ENCODE measurements around the gene CHCHD4. TPM values are rescaled to one million over a fixed set of nuclear protein-coding genes. Genes with fewer than 3 reads are reported as not detected.

The CHCHD4 gene
- polyA plus RNA-seq (2011; rRNA removed) (6.7 and 10.3 TPM in 2 replicates), polyA minus RNA-seq (2011; rRNA and poly(A)+ RNA removed) (2.3 and 2.6 TPM in 2 replicates)

GRCh38 chr3:14124615-14125192 is at the start of gene CHCHD4, which contains the start of gene TMEM43:
TSS of gene CHCHD4 (minus strand) at chr3:14124870. CDS start at chr3:14124676, 194 bp downstream.
TSS of gene TMEM43 (plus strand) at chr3:14125052. CDS start at chr3:14125194, 142 bp downstream.
- peak; percentile 98 for DNase-seq (ENCODE audit: low read depth)
- CTCF ChIA-PET: interaction anchor here (0.6 to 2.5 kb wide), 10 partner anchors 10 to 471 kb away, joined by 3 to 9 read pairs (median 7); partner anchors contain the start of genes LSM3 and XPC
- TF ChIP-seq CTCF (IDR thresholded peaks at IDR 0.05; ENCODE audit: insufficient read depth, low read depth, low read length): no peak
- no peaks in the 10 kb centered on the region for H3K27me3 ChIP-seq (ENCODE audit: control insufficient read depth, insufficient read depth, low read length)
- POLR2A ChIA-PET: interaction anchor here (0.5 to 1.8 kb wide), 5 partner anchors 50 to 645 kb away, joined by 3 to 8 read pairs (median 3); partner anchors contain the start of genes HDAC11, LSM3 and XPC
- H3K36me3 ChIP-seq (ENCODE audit: control insufficient read depth, insufficient read depth, low read length): peaks cover 17% of the 10 kb centered on the region
- H3K4me3 ChIP-seq (ENCODE audit: low read depth, low read length): peak within 1 kb of the TSS; percentile 89

- Histone ChIP-seq H3K27me3 (ENCODE audit: control insufficient read depth, insufficient read depth, low read length) (no peaks in the 10 kb centered on the region), H3K4me3 (ENCODE audit: low read depth, low read length) (no peak overlapping the region), H3K36me3 (ENCODE audit: control insufficient read depth, insufficient read depth, low read length) (peaks cover 20% of the 10 kb centered on the region)
- ChIA-PET POLR2A (no interaction called here), CTCF (interaction anchor here (1.0 kb wide), 1 partner anchor 20 kb away, joined by 4 read pairs; no protein-coding TSS in a partner anchor)
- no peak for DNase-seq (ENCODE audit: low read depth)
- TF ChIP-seq CTCF (IDR thresholded peaks at IDR 0.05; ENCODE audit: insufficient read depth, low read depth, low read length): no peak
These were observed 47.8 kb upstream of the CHCHD4 start for GRCh38 chr3:14172496-14172895.

GRCh38 chr3:14170531-14171159 is 46.0 kb upstream of the CHCHD4 start:
- no peaks in the 10 kb centered on the region for H3K27me3 ChIP-seq (ENCODE audit: control insufficient read depth, insufficient read depth, low read length)
- TF ChIP-seq CTCF (IDR thresholded peaks at IDR 0.05; ENCODE audit: insufficient read depth, low read depth, low read length): no peak
- no peak overlapping the region for H3K4me3 ChIP-seq (ENCODE audit: low read depth, low read length)
- POLR2A ChIA-PET: interaction anchor here (0.7 kb wide), 1 partner anchor 8 kb away, joined by 5 read pairs; the partner anchor contains the start of gene LSM3
- CTCF ChIA-PET: interaction anchor here (0.6 to 1.5 kb wide), 4 partner anchors 21 to 298 kb away, joined by 3 read pairs; no protein-coding TSS in a partner anchor
- peaks cover 32% of the 10 kb centered on the region for H3K36me3 ChIP-seq (ENCODE audit: control insufficient read depth, insufficient read depth, low read length)
- peak; percentile 70 for DNase-seq (ENCODE audit: low read depth)

- no peaks in the 10 kb centered on the region for H3K27me3 ChIP-seq (ENCODE audit: control insufficient read depth, insufficient read depth, low read length)
- H3K4me3 ChIP-seq (ENCODE audit: low read depth, low read length): no peak overlapping the region
- CTCF ChIA-PET: interaction anchor here (0.9 to 1.6 kb wide), 3 partner anchors 20 to 291 kb away, joined by 3 read pairs; no protein-coding TSS in a partner anchor
- H3K36me3 ChIP-seq (ENCODE audit: control insufficient read depth, insufficient read depth, low read length): peaks cover 39% of the 10 kb centered on the region
- POLR2A ChIA-PET: no interaction called here
- DNase-seq (ENCODE audit: low read depth): no peak
- no peak for TF ChIP-seq CTCF (IDR thresholded peaks at IDR 0.05; ENCODE audit: insufficient read depth, low read depth, low read length)
These were observed 45.2 kb upstream of the CHCHD4 start for GRCh38 chr3:14169871-14170270.

GRCh38 chr3:14169435-14169834 is 44.8 kb upstream of the CHCHD4 start:
- no peak for TF ChIP-seq CTCF (IDR thresholded peaks at IDR 0.05; ENCODE audit: insufficient read depth, low read depth, low read length)
- DNase-seq (ENCODE audit: low read depth): no peak
- no peaks in the 10 kb centered on the region for H3K27me3 ChIP-seq (ENCODE audit: control insufficient read depth, insufficient read depth, low read length)
- POLR2A ChIA-PET: no interaction called here
- H3K4me3 ChIP-seq (ENCODE audit: low read depth, low read length): no peak overlapping the region
- H3K36me3 ChIP-seq (ENCODE audit: control insufficient read depth, insufficient read depth, low read length): peaks cover 43% of the 10 kb centered on the region
- CTCF ChIA-PET: interaction anchor here (1.0 to 1.6 kb wide), 2 partner anchors 19 to 292 kb away, joined by 3 read pairs; no protein-coding TSS in a partner anchor
